Upper lobe of right lung (tissue), 1 donor: ENCODE results near the gene MRPL48. TPM values are rescaled to one million over a fixed set of nuclear protein-coding genes. Genes with fewer than 3 reads are reported as not detected.

ENCODE experiments used
- ATAC-seq: fragments of 200-7000 bp; cut with Tn5 transposase; one replicate; pipeline ENCODE4 v1.9.1; 2020; ENCODE audit warnings: mild to moderate bottlenecking, moderate library complexity
- DNase-seq: peaks from one replicate; pipeline ENCODE4 v3.0.0-alpha.2; 2020
- H3K27ac ChIP-seq: fragments of 200-600 bp; one replicate; pipeline ENCODE4 v1.8.0; 2022
- H3K27me3 ChIP-seq: fragments of 200-600 bp; one replicate; pipeline ENCODE4 v1.8.0; 2022; ENCODE audit warnings: mild to moderate bottlenecking
- H3K36me3 ChIP-seq: fragments of 200-600 bp; one replicate; pipeline ENCODE4 v1.8.0; 2022
- H3K4me1 ChIP-seq: fragments of 200-600 bp; one replicate; pipeline ENCODE4 v1.8.0; 2022
- H3K4me3 ChIP-seq: fragments of 200-600 bp; one replicate; pipeline ENCODE4 v1.8.0; 2022; ENCODE audit warnings: mild to moderate bottlenecking
- H3K9me3 ChIP-seq: fragments of 200-600 bp; one replicate; pipeline ENCODE4 v1.8.0; 2022
- intact Hi-C: fragments of 100-400 bp; cut with DNase I; formaldehyde crosslinking; loops from one replicate; pipeline ENCODE4 v1.11.0; 2022
- total RNA-seq: library from RNA; stranded (reverse); fragmentation: NEBNext Ultra II Directional; extraction: Animal tissue kit (Norgen Biotek cat#: 25700); gene quantifications from one replicate; pipeline ENCODE4 v1.2.1, GENCODE V29; 2021
- TF ChIP-seq, protein P1 (sequence below): fragments of 200-600 bp; IDR thresholded peaks from one replicate; pipeline ENCODE4 v1.8.0; 2022; ENCODE audit warnings: antibody characterized with exemption
- donor health status: DM: no; HTN: yes; CAD: no; lungs with severe emphysema.

MRPL48 gene
- total RNA-seq, 1 donor from 2014 or later: 21.4 TPM

- H3K9me3 ChIP-seq: no peaks in the 10 kb centered on the region
- ATAC-seq (no peak), DNase-seq (no peak)
- H3K27me3 ChIP-seq: no peaks in the 10 kb centered on the region
- no peak overlapping the region for H3K27ac ChIP-seq
- no peaks in the 10 kb centered on the region for H3K4me1 ChIP-seq
- intact Hi-C loops: no loop called here
- TF ChIP-seq, protein P1, sequence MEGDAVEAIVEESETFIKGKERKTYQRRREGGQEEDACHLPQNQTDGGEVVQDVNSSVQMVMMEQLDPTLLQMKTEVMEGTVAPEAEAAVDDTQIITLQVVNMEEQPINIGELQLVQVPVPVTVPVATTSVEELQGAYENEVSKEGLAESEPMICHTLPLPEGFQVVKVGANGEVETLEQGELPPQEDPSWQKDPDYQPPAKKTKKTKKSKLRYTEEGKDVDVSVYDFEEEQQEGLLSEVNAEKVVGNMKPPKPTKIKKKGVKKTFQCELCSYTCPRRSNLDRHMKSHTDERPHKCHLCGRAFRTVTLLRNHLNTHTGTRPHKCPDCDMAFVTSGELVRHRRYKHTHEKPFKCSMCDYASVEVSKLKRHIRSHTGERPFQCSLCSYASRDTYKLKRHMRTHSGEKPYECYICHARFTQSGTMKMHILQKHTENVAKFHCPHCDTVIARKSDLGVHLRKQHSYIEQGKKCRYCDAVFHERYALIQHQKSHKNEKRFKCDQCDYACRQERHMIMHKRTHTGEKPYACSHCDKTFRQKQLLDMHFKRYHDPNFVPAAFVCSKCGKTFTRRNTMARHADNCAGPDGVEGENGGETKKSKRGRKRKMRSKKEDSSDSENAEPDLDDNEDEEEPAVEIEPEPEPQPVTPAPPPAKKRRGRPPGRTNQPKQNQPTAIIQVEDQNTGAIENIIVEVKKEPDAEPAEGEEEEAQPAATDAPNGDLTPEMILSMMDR: no peak
- H3K4me3 ChIP-seq: no peak overlapping the region
- peaks cover 93% of the 10 kb centered on the region for H3K36me3 ChIP-seq
Measured at GRCh38 chr11:73914284-73914683, 126.6 kb downstream of the MRPL48 start.

Other genes with a start within 250 kb of the MRPL48 start
- gene FAM168A, start 189.8 kb upstream of the MRPL48 start, total RNA-seq: 30.7 TPM
- 30.5 TPM for gene PLEKHB1, start 141.3 kb upstream of the MRPL48 start, total RNA-seq
- gene RAB6A, start 26.8 kb upstream of the MRPL48 start, total RNA-seq: 137 TPM
- gene COA4, start 89.0 kb downstream of the MRPL48 start, total RNA-seq: 48.1 TPM
- gene PAAF1, start 89.1 kb downstream of the MRPL48 start, total RNA-seq: 13.9 TPM
- not detected for gene DNAJB13, start 163.2 kb downstream of the MRPL48 start, total RNA-seq
- gene UCP2, start 195.0 kb downstream of the MRPL48 start, total RNA-seq: 56.3 TPM
- gene UCP3, start 221.2 kb downstream of the MRPL48 start, total RNA-seq: 2.6 TPM